ENCODE measurements around the gene PFN2.

DNA sequence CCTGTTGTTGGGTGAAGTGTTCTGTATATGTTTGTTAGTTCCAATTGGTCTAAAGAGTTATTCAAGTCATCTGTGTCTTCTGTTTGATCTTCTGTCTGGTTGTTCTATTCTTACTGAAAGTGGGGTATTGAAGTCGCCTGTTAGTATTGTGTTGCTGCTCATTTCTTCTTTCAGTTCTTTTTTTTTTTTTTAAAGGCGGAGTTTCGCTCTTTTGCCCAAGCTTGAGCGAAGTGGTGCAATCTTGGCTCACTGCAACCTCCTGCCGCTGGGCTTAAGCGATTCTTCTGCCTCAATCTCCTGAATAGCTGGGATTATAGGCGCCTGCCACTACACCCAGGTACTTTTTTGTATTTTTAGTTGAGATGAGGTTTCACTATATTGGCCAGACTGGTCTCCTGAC is 23.5 kb downstream of the PFN2 start:
- TF ChIP-seq, protein P1, sequence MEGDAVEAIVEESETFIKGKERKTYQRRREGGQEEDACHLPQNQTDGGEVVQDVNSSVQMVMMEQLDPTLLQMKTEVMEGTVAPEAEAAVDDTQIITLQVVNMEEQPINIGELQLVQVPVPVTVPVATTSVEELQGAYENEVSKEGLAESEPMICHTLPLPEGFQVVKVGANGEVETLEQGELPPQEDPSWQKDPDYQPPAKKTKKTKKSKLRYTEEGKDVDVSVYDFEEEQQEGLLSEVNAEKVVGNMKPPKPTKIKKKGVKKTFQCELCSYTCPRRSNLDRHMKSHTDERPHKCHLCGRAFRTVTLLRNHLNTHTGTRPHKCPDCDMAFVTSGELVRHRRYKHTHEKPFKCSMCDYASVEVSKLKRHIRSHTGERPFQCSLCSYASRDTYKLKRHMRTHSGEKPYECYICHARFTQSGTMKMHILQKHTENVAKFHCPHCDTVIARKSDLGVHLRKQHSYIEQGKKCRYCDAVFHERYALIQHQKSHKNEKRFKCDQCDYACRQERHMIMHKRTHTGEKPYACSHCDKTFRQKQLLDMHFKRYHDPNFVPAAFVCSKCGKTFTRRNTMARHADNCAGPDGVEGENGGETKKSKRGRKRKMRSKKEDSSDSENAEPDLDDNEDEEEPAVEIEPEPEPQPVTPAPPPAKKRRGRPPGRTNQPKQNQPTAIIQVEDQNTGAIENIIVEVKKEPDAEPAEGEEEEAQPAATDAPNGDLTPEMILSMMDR (IDR thresholded peaks at IDR 0.05) = no peak
- no peak for TF ChIP-seq POLR2A (IDR thresholded peaks at IDR 0.05)
